ENCODE results near the gene SCGB2A2. TPM values are rescaled to one million over a fixed set of nuclear protein-coding genes. Genes with fewer than 3 reads are reported as not detected.

The SCGB2A2 gene
- total RNA-seq, 1 donor from 2014 or later: not detected

DNA sequence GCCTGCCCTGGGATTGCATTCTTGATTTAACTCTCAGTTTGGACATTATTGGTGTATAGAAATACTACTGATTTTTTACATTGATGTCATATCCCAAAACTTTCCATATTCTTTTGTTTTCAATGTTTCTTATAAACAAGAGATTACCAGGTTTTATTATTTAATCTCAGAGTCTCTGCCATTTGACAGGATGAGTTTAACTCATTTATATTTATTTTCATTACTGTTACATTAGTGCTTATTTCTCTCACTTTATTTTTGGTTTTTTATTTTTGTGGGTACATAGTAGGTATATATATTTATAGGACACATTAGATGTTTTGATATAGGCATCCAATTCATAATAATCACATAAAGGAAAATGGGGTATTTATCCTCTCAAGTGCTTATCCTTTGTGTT lies 38.0 kb downstream of the SCGB2A2 start:
- FAIRE-seq: no peak
- TF ChIP-seq, protein P1, sequence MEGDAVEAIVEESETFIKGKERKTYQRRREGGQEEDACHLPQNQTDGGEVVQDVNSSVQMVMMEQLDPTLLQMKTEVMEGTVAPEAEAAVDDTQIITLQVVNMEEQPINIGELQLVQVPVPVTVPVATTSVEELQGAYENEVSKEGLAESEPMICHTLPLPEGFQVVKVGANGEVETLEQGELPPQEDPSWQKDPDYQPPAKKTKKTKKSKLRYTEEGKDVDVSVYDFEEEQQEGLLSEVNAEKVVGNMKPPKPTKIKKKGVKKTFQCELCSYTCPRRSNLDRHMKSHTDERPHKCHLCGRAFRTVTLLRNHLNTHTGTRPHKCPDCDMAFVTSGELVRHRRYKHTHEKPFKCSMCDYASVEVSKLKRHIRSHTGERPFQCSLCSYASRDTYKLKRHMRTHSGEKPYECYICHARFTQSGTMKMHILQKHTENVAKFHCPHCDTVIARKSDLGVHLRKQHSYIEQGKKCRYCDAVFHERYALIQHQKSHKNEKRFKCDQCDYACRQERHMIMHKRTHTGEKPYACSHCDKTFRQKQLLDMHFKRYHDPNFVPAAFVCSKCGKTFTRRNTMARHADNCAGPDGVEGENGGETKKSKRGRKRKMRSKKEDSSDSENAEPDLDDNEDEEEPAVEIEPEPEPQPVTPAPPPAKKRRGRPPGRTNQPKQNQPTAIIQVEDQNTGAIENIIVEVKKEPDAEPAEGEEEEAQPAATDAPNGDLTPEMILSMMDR (IDR thresholded peaks at IDR 0.05; ENCODE audit: insufficient read depth, low read length, severe bottlenecking): no peak
- no peaks in the 10 kb centered on the region for H3K27me3 ChIP-seq (ENCODE audit: control insufficient read depth, insufficient read depth, low read length)

GRCh38 chr11:62309991-62310390 lies 40.0 kb downstream of the SCGB2A2 start:
- DNase-seq (ENCODE audit: low read depth) (no peak), FAIRE-seq (no peak)
- Histone ChIP-seq H3K36me3 (ENCODE audit: control insufficient read depth, insufficient read depth, low read length) (no peaks in the 10 kb centered on the region), H3K27me3 (ENCODE audit: control insufficient read depth, insufficient read depth, low read length) (no peaks in the 10 kb centered on the region), H3K4me3 (ENCODE audit: low read depth, low read length) (no peak overlapping the region)
- TF ChIP-seq, protein P1 (IDR thresholded peaks at IDR 0.05; ENCODE audit: insufficient read depth, low read length, severe bottlenecking): no peak

More for the DNA sequence above, 38.0 kb downstream of the SCGB2A2 start:
- DNase-seq (ENCODE audit: low read depth): no peak
- Histone ChIP-seq H3K4me3 (ENCODE audit: low read depth, low read length) (no peak overlapping the region), H3K36me3 (ENCODE audit: control insufficient read depth, insufficient read depth, low read length) (no peaks in the 10 kb centered on the region)

- DNase-seq (ENCODE audit: low read depth) (no peak), FAIRE-seq (no peak)
- no peak overlapping the region for H3K4me3 ChIP-seq (ENCODE audit: low read depth, low read length)
- TF ChIP-seq, protein P1 (IDR thresholded peaks at IDR 0.05; ENCODE audit: insufficient read depth, low read length, severe bottlenecking): no peak
- H3K36me3 ChIP-seq (ENCODE audit: control insufficient read depth, insufficient read depth, low read length): no peaks in the 10 kb centered on the region
- no peaks in the 10 kb centered on the region for H3K27me3 ChIP-seq (ENCODE audit: control insufficient read depth, insufficient read depth, low read length)
Measured at GRCh38 chr11:62315431-62315830, 45.5 kb downstream of the SCGB2A2 start.

- FAIRE-seq (no peak), DNase-seq (ENCODE audit: low read depth) (no peak)
- Histone ChIP-seq H3K27me3 (ENCODE audit: control insufficient read depth, insufficient read depth, low read length) (no peaks in the 10 kb centered on the region), H3K36me3 (ENCODE audit: control insufficient read depth, insufficient read depth, low read length) (no peaks in the 10 kb centered on the region), H3K4me3 (ENCODE audit: low read depth, low read length) (no peak overlapping the region)
- TF ChIP-seq, protein P1 (IDR thresholded peaks at IDR 0.05; ENCODE audit: insufficient read depth, low read length, severe bottlenecking): no peak
Measured at GRCh38 chr11:62322524-62322923, 52.6 kb downstream of the SCGB2A2 start.

Other genes starting within 250 kb of the SCGB2A2 start
- gene INCENP, start 146.1 kb upstream of the SCGB2A2 start, total RNA-seq: 3.4 and 5.8 TPM in 2 replicates
- not detected in 2 replicates for gene SCGB1D1, start 79.9 kb upstream of the SCGB2A2 start, total RNA-seq
- not detected in 2 replicates for gene SCGB2A1, start 61.5 kb upstream of the SCGB2A2 start, total RNA-seq
- gene SCGB1D2, start 27.9 kb upstream of the SCGB2A2 start, total RNA-seq: not detected in 2 replicates
- not detected in 2 replicates for gene SCGB1D4, start 28.9 kb downstream of the SCGB2A2 start, total RNA-seq
- 0.13 and 0.53 TPM in 2 replicates for gene ASRGL1, start 67.3 kb downstream of the SCGB2A2 start, total RNA-seq
- not detected in 2 replicates for gene SCGB1A1, start 148.9 kb downstream of the SCGB2A2 start, total RNA-seq

Data from bronchial epithelial cell (primary cell).